Stimulated activated CD4-positive, alpha-beta T cell treated with anti-CD3 and anti-CD28 coated beads, Interleukin-2, amount 100 ng/mL, for 48 hours (primary cell): ENCODE data around the gene IYD.
"Not testable (repeated sequence)": the region's sequence is repeated elsewhere in the genome, so short reads cannot be mapped to it uniquely, and the experiment has no call there.

Source experiments
- DNase-seq, 2 donors: peaks; one replicate each; pipeline ENCODE4 v3.0.0-alpha.2; 2020

IYD gene

GRCh38 chr6:150352321-150353296 is 16.2 kb upstream of the IYD start:
- no peak for DNase-seq

GRCh38 chr6:150353445-150353844 is 15.4 kb upstream of the IYD start:
- no peak for DNase-seq

DNA sequence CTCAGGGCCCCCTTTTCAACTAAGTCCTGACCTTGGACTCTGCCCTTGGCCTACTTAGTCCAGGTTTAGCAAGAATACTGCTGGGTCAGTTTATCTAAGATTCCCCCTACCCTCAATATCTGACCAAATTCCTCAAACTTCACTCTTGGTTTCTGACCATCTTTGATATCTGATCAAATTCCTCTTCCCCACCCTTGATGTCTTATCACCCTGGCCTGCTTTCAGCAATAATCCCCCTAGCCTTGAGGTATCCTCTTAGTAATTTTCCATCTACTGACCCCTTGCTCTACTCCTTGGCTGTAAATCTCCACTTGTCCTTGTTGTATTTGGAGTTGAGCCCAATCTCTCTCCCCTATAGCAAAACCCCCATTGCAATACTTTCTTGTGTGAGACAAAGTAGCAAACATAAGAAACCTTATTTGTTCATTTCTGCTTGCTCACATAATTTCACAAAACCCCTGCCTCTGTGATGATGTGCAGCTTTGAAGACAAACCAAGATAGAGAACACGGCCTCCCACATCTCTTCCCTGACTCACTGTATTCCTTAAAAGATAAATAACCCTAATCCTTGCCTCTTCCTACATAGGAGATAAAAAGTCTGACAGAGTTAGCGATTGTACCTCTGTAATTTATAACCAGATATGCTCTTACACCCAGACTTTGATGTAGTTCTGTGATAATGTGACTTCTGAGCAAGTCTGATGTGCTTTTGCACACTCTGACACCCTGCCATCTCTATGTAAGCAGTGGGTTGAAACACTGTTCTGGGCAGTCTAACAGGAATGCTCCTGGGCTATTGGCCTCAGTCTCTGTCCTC is 13.8 kb upstream of the IYD start:
- DNase-seq, result no peak

GRCh38 chr6:150355932-150356331 is 12.9 kb upstream of the IYD start:
- DNase-seq, result no peak

GRCh38 chr6:150361876-150362275 is 6.9 kb upstream of the IYD start:
- DNase-seq, result no peak

- no peak for DNase-seq
Measured at GRCh38 chr6:150363733-150364132, 5.1 kb upstream of the IYD start.

DNA sequence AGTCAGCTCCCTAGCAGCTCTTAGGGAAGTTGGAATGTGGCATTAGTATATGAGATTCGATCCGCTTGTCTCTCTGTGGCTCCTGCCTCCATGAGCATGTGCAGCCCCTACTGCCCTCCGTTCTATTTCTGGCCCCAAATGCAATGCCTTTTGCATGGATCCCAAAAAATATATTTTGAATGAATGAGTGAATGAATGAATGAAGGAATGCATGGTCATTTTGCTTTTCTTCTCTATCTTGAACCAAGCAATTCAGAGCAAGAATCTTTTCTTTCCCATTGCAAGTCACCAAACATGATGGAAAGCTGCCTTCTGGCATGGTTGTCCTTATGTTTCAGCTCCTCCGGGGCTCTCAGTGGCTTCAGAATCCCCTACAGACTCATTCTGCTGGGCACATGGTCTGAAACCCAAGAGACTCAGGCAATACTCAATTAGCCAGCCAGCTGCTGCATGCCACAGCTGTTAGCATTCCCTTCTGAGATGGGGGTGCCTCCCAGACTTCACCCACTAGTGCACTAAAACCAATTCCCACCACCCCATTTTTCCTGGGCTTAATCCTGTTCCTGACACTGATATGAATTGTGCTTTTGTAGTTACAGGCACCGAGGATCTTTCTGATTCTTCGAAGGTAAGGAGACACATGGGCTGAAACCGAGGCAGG is 2.6 kb upstream of the IYD start:
- DNase-seq, result no peak

DNA sequence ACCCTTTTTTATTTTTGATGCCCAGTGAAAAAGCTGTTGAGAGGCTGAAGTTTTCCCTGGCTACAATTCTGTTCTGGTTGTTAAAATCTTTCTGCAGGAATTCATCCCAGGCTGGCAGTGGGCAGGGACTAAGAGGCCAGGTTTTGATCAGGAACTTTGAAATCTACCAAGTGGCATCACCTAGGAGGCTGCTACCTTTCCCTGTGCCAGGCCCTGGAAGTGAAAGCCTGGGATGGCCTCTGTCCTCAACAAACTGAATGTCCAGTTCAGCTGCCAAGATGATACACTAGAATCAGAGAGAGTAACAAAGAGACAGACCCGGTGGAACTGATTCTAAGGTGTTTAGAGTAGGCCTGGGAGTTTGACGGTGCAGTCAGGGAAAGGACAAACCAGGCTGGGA is 596 bp downstream of the IYD start:
- no peak for DNase-seq

DNA sequence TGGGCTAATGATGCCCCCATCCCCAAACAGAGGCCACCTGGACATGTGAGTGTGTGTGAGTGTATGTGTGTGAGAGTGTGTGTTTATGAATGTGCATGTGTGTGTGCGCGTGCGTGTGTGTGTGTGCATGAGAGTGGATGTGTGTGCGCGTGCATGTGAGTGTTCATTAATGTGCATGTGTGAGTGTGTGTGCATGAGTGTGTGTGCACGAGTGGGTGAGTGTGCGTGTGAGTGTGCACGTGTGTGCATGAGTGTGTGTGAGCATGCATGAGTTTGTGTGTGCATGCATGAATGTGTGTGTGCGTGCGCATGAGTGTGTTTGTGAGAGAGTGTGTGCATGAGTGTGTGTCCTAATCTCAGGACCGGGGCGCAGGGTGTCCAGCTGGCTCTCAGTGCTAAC is 1.3 kb downstream of the IYD start:
- DNase-seq, result no peak

- no peak for DNase-seq
Measured at GRCh38 chr6:150371356-150371755, 2.5 kb downstream of the IYD start.

- DNase-seq, result no peak
Measured at GRCh38 chr6:150372051-150372450, 3.2 kb downstream of the IYD start.

DNA sequence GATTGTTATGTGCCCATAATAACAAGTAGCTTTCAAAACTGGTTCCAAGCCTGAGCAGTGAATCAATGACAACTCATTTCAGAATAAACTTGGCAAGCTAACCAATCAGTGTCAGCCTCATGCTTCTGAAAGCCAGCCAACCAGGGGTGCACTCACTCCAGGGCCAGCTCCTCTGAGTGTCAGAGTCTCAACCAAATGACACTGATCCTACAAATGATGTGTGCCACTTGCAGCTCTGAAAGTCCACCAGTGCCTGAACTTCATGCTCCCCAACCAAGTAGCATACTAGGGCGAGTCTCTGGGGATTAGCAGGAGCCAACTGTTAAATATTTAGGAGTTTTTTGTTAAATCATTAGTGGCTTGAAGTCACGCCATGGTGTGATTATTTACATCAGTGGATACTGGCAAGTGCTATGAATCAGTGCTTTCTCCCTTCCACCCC is 4.5 kb downstream of the IYD start:
- no peak for DNase-seq

DNA sequence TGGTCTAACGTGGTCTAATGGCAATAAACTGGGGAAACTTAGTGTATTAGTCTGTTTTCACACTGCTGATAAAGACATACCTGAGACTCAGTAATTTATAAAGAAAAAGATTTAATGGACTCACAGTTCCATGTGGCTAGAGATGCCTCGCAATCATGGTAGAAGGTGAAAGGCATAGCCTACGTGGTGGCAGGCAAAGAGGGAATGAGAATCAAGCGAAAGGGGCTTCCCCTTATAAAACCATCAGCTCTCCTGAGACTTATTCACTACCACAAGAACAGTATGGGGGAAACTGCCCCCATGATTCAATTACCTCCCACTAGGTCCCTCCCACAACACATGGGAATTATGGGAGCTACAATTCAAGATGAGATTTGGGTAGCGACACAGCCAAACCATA is 5.5 kb downstream of the IYD start:
- not testable (repeated sequence) for DNase-seq

DNA sequence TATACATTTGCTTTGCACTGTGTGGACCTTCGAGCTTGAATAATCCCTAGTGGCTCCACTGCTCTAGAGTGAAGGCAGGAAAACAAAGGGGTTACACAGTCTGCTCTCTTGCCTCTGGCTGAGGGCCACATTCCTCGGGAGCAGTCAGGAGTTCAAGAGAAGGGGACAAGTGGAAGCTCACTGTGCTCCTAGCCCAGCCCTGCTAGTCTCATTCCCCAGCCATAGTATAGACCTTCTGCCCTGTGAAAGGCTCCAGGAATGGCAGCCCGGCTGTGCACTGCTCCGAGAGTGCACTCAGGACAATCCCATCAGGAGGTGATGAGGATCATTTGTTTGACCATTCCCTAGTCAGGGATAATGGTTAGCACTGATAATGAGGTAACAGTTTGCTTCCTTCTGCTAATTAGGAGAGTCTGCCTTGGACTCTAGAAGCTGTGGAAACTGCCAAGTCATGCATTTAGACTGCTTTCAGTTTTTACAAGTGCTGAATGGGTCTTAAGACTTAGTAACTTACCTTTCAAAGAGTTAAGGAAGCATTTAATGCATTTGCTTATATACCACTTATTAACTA is 8.5 kb downstream of the IYD start:
- DNase-seq, result no peak

- no peak for DNase-seq
Measured at GRCh38 chr6:150380256-150380655, 11.4 kb downstream of the IYD start.

DNA sequence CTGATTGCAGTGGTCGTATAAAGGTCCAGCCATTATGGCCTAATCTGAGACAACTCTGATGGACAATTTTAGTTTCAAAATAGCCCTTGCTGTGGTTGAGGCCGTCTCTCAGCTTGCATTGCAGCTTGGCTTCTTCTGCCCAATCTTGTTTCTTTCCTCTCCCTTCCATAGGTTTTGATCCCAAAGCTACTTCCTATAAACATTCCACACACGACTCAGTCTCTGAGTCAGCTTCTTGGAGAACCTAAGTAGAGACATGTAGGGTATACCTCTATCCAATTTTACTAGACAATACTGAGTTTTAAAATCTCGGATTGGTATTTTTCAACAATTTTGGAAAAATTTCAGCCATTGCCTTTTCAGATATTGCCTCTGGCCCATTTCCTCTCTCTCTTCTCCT is 13.4 kb downstream of the IYD start:
- DNase-seq, result no peak

GRCh38 chr6:150391414-150391813 is 22.6 kb downstream of the IYD start:
- no peak for DNase-seq

- no peak for DNase-seq
Measured at GRCh38 chr6:150391890-150392289, 23.1 kb downstream of the IYD start.

- DNase-seq, result no peak
Measured at GRCh38 chr6:150392452-150393220, 23.8 kb downstream of the IYD start.

DNA sequence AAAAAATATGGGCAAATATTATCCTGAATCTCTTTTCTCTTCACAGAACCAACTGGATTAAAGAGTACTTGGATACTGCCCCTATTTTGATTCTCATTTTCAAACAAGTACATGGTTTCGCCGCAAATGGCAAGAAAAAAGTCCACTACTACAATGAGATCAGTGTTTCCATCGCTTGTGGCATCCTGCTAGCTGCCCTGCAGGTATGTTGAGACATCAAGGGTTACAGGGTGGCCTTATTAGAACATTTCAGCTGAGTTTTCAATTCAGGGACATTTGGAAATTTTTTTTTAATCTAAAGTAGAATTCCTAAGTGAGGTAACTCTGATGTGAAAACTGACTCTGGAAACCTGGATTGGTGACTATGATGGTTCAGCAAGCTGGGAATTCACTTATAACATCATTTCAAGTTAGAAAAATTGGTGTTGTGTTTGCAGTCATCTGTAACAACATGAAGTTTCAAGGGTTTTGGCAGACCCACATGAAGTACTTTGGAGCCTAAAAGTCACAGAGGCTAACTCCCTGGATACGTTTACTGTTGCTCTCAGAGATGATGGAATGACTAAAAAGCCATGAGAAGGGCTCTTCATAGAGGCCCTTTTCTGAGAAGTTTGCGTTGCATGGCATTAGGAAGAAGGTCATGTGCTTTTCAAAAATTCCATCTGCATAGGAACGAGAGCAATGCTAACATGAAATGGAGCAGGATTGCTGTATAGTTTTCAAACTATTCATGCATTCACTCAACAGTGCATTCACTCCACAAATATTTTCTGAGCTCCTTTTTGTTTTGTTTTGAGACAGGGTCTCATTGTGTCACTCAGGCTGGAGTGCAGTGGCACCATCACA is 25.5 kb downstream of the IYD start:
- DNase-seq, result no peak

GRCh38 chr6:150394899-150395295 is 26.1 kb downstream of the IYD start:
- DNase-seq, result no peak
